Right hindlimb (tissue), 1 donor: Measurements from ENCODE around the gene STIM1.
"Not testable (repeated sequence)": the region's sequence is repeated elsewhere in the genome, so short reads cannot be mapped to it uniquely, and the experiment has no call there.

Source experiments
- DNase-seq: peaks from one replicate; pipeline ENCODE4 v3.0.0-alpha.2; 2018

Gene STIM1

GRCh38 chr11:3989921-3990290 is 134.4 kb downstream of the STIM1 start:
- no peak for DNase-seq

- no peak for DNase-seq
Measured at GRCh38 chr11:3990406-3990805, 134.9 kb downstream of the STIM1 start.

GRCh38 chr11:3992964-3993363 is 137.5 kb downstream of the STIM1 start:
- no peak for DNase-seq

GRCh38 chr11:3994030-3994640 is 138.7 kb downstream of the STIM1 start:
- no peak for DNase-seq

- DNase-seq = no peak
Measured at GRCh38 chr11:3995307-3995706, 139.8 kb downstream of the STIM1 start.

- DNase-seq = no peak
Measured at GRCh38 chr11:3995949-3996554, 140.6 kb downstream of the STIM1 start.

- DNase-seq = no peak
Measured at GRCh38 chr11:3996651-3997050, 141.2 kb downstream of the STIM1 start.

- DNase-seq = not testable (repeated sequence)
Measured at GRCh38 chr11:4004753-4005152, 149.3 kb downstream of the STIM1 start.

- DNase-seq = no peak
Measured at GRCh38 chr11:4006946-4007680, 151.6 kb downstream of the STIM1 start.

GRCh38 chr11:4008116-4008515 is 152.7 kb downstream of the STIM1 start:
- no peak for DNase-seq

- not testable (repeated sequence) for DNase-seq
Measured at GRCh38 chr11:4016602-4017001, 161.1 kb downstream of the STIM1 start.

GRCh38 chr11:4017129-4017528 is 161.7 kb downstream of the STIM1 start:
- no peak for DNase-seq

- no peak for DNase-seq
Measured at GRCh38 chr11:4018641-4019040, 163.2 kb downstream of the STIM1 start.

GRCh38 chr11:4019891-4020290 is 164.4 kb downstream of the STIM1 start:
- no peak for DNase-seq

GRCh38 chr11:4022669-4023068 is 167.2 kb downstream of the STIM1 start:
- DNase-seq = no peak

- DNase-seq = no peak
Measured at GRCh38 chr11:4025248-4025966, 169.9 kb downstream of the STIM1 start.

- DNase-seq = peak; percentile 30
Measured at GRCh38 chr11:4025967-4026324, 170.5 kb downstream of the STIM1 start.

GRCh38 chr11:4026389-4026788 is 170.9 kb downstream of the STIM1 start:
- no peak for DNase-seq

- no peak for DNase-seq
Measured at GRCh38 chr11:4027746-4028145, 172.3 kb downstream of the STIM1 start.

GRCh38 chr11:4030197-4030596 is 174.7 kb downstream of the STIM1 start:
- no peak for DNase-seq

- DNase-seq = no peak
Measured at GRCh38 chr11:4032097-4032496, 176.6 kb downstream of the STIM1 start.

- DNase-seq = no peak
Measured at GRCh38 chr11:4035985-4036384, 180.5 kb downstream of the STIM1 start.

- no peak for DNase-seq
Measured at GRCh38 chr11:4039011-4039410, 183.5 kb downstream of the STIM1 start.

GRCh38 chr11:4040461-4040860 is 185.0 kb downstream of the STIM1 start:
- DNase-seq = no peak
